Lung microvascular endothelial cell (primary cell): ENCODE measurements around the gene PTGDS. TPM values are rescaled to one million over a fixed set of nuclear protein-coding genes. Genes with fewer than 3 reads are reported as not detected.

Experiments used
- DNase-seq, 2 donors: peaks; one replicate each; pipeline versions ENCODE4 v3.0.0 to v3.0.0-alpha.2; 2010; ENCODE audit warnings: low read depth in 2 of 2
- total RNA-seq: library from RNA; depleted of rRNA; stranded (reverse); fragments of >200 nt; gene quantifications from 2 replicates; pipeline ENCODE4 v1.2.1, GENCODE V29; 2014

The PTGDS gene
- total RNA-seq: 0.22 and 0.79 TPM in 2 replicates

DNA sequence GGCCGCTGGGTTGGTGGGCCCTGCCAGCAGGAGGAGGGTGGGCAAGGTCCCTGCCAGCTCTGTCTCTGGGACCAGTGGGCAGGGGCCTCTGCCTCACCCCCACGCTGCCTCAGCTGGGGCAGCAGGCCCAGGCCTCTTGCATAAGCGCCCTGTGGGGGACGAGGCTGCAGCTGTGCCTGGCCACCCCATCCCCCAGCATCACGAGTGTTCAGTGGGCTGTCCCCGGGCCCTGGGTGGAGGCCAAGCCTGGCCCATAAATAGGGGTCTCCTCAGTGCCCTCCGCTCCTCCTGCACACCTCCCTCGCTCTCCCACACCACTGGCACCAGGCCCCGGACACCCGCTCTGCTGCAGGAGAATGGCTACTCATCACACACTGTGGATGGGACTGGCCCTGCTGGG is at the start of gene PTGDS:
Gene PTGDS, plus strand, starts transcription at position 282 of the 400 bp plus-strand sequence. Its CDS starts 75 bp downstream, at position 357.
- no peak for DNase-seq

DNA sequence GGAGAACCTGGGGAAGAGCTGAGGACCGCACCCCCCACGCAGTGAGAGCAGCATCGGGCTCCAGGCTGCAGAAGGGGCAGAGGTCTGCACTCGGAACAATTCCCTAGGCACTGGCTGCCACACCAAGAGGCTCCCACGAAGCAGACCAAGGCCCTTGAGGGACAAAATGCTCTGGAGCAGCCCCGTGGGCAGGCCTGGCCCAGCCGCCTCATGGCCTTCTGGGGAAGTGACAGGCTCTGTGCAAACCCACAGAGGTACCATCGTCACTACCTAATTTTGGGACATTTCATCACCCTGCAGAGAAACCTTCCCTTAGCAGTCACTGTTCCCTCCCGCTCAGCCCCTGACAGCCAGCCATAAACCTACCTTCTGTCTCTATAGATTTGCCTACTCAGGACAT is 48.7 kb upstream of the PTGDS start:
- no peak for DNase-seq

DNA sequence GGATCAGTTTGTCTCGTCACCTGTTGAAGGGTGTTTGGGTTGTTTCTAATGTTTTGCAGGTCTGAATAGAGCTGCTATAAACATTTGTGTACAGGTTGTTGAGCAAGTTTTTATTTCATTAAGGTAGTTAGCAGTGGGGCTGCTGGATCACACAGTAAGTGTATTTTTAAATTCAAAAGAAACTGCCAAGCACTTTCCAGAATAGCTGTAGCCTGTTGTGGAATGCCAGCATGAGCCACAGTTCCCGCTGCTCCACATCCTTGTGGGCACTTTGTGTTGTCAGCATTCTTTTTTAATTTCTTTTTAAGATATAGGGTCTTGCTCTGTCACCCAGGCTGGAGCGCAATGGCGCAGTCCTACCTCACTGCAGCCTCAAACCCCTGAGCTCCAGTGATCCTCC is 47.3 kb upstream of the PTGDS start:
- no peak for DNase-seq

DNA sequence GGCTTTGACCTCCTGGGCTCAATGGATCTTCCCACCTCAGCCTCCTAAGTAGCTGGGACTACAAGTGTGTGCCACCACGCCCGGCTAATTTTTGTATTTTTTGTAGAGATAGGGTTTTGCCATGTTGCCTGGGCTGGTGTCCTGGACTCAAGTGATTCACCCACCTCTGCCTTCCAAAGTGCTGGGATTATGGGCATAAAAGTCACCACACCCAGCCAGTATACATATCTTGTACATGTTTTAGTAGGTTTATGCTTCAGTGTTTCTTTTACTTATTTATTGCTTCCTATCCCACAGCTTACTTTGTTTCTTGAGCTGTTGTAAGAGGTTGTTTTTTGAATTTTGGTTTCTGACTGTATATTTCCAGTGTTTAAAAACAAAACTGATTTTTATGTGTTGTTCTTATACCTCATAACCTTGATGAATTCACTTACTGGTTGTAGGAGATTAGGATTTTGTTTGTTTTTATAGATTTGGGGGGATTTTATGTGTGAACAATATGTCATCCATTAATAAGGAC is 45.6 kb upstream of the PTGDS start:
- DNase-seq: no peak

DNA sequence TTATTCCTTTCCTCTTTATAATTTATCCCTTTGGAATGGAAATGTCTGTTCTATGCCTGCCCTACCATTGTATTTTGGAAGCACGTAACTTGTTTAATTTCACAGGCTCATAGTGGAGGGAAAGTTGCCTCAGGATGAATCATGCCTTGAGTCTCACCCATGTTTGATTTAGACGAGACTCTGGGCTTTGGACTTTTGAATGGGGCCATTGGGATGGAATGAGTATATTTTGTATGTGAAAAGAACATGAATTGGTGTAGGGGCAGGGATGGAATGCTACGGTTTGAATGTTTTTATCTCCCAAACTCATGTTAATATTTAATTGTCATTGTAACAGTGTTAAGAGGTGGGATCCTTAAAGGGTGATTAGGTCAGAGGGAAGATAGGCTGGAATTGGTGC is 43.0 kb upstream of the PTGDS start:
- DNase-seq: no peak

DNA sequence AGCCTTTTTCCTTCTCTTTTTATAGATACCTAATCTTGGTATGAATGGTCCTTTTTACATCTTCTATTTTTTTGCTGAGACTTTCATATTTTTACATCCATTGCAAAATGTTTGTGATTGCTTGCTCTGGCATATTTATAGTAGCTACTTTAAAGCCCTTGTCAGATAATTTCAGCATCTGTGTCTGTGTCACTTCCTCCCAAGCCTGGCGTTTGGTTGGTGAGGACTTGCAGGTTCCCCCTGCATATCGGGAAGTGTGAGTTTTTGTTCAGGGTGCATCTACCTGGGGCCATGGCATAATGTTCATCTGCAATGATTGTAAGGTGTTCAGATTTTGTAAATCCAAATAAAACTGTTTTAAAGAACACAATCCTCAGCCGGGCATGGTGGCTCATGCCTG is 41.7 kb upstream of the PTGDS start:
- DNase-seq: no peak

DNA sequence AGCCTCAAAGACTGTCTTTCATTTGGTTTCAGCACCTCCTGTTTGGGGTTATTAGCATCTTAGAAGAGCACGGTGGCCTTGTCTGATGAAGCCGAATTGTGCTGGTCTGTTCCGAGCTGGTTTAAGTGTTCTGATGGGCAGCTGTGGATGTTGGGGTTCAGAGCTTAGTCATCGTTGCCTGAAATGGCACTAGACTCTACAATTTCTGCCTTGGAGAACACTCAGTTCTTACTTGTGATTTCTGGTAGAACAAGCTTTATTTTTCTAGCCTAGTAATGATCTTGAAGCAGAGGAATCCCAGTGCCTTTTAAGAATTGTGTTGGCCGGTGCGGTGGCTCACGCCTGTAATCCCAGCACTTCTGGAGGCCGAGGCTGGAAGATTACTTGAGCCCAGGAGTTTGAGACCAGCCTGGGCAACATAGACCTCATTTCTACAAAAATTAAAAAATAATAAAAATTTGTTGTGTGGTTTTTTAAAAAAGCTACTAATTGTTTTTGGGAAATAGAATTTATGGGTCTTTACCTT is 40.6 kb upstream of the PTGDS start:
- DNase-seq: no peak

DNA sequence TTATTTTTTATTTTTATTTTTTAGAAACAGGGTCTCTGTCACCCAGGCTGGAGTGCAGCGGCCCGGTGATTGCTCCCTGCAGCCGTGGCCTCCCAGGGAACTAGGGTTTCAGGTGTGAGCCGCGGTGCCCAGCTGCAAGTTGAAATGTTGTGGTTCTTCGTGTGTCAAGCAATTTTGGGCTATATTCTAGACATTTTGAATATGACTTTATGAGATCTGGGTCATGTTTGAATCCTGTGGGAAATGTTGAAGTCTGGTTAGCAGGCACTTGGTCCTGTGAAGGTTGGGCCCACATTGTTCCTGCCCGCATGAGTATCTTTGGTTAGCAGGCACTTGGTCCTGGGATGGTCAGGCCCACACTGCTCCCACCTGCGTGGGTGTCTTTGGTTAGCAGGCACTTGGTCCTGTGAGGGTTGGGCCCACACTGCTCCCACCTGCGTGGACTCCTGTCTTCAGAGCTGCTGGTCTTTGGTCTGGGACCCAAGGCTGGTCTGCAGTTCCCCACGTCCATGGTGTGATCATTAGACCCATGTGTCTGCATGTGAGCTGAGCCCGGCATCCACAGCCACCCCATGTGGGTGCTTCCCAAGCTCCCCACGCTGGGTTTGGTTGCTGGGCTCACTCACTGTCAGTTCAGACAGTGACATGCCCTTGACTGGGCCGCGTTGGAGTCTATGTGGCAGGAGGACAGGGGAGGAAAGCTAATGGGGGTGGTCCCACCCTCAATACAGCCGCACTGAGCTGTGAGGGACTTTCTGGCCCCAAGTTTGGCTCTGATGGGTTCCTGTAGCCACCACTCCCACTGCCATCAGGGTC is 39.9 kb upstream of the PTGDS start:
- no peak for DNase-seq

DNA sequence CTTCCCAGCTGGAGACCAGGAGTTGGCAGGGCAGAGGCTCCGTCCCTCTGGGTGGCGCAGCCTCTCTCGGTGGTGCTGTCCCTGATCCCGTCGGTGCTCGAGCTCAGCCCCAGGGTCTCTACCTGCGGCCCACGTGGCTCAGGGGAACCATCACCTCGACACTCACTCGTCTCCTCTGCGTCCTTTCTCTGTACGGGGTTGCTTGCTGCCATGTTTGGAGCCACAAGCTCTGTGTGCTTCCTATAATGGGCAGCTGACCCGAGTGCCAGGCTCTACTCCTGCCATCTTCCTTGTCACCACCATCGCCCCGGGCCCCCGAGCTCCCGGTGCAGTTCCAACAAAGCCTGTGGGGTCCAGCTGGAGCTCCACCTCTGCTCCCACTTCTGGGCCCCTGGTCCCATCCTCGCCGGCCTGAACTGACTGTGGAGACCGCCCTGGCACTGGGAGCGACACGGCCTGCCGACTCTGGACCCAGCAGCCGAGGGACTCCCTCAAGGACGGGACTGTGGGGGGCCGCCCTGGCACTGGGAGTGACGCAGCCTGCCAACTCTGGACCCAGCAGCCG is 37.8 kb upstream of the PTGDS start:
- no peak for DNase-seq

DNA sequence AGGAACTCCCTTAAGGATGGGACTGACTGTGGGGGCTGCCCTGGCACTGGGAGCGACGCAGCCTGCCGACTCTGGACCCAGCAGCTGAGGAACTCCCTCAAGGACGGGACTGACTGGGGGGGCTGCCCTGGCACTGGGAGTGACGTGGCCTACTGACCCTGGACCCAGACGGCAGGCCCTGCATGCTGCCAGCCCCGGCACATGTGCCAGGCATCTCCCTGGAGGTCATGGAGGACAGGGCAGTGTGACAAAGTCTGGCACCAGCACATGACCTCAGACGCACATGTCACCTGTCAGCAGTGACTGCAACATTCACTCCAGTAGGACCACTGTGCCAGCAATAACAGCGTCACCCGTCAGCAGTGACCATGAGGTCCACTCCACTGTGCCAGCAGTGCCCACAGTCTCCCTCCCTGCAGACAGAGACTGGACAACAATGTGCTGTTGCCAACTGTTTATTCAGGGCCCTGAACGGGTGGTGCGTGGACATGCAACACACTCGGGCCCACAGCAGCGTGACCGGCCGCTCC is 37.2 kb upstream of the PTGDS start:
- DNase-seq: no peak

DNA sequence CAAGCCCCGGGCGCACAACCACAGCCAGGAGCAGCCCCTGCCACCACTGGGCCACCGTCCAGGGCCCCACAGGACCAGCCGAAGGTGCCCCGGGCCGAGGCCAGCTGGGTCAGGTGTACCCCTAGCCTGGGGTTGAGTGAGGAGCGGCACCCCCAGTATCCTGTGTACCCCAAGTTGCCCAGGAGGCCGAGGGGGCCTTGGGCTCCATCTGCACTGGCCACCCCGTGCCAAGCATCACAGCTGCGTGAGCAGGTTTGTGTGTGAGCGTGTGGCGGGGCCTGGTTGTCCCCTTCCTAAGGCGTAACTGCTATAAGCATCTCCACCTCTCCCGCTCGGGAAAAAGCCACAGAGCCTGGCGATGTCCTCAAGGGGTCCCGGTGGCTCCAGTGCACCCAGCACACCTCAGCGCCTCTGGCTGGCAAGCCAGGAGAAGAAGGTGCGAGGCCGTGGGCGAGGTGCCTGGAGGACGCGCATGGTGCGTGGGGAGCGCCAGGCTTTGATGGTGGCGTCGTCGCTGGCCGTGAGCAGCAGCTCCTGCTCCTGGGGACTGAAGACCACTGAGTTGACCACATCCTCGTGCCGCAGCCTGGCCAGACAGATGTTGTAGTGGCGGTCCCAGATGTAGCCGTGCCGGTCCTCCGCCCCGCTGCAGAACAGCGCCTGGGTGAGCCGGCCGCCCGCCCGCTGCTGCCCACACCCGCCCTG is 36.6 kb upstream of the PTGDS start:
- no peak for DNase-seq

DNA sequence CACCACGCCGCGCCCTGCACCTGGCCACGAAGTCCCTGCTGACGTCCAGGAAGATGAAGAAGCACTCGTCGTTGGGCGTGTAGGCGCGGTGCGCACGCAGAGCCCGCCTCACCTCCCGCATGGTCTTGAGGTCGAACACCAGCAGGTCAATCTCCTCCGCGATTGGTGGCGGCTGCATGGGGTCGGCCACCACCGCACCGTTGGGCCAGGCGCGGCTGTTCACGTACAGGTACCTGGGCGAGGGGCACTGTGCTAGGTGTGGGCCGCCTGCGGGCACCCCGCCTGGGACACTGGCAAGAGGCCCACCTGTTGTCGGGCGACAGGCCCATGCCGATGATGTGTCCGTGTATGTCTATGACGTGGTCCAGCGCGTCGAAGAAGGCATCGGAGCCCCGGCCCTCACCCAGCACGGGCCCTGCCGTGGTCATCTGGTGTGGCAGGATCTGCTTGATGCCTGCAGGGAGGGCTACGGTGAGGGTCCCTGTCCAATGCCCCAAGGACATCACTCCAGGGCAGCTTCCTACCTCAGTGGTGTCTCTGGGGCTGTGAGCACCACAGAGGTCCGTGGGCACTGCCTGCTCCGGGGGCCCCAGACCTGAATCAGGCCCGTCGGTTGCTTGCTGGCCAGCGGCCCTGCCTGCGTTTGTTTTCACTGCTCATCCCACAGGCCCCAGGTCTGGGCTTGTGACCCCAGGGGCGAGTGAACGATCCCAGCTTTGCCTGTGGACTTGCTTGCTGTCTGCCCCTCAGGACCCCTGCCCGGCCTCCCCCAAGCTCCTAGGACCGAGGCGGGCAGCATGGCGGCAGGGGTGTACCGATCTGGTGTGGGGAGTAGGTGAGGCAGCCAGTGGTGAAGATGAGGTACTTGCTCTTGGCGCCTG is 35.8 kb upstream of the PTGDS start:
- no peak for DNase-seq

DNA sequence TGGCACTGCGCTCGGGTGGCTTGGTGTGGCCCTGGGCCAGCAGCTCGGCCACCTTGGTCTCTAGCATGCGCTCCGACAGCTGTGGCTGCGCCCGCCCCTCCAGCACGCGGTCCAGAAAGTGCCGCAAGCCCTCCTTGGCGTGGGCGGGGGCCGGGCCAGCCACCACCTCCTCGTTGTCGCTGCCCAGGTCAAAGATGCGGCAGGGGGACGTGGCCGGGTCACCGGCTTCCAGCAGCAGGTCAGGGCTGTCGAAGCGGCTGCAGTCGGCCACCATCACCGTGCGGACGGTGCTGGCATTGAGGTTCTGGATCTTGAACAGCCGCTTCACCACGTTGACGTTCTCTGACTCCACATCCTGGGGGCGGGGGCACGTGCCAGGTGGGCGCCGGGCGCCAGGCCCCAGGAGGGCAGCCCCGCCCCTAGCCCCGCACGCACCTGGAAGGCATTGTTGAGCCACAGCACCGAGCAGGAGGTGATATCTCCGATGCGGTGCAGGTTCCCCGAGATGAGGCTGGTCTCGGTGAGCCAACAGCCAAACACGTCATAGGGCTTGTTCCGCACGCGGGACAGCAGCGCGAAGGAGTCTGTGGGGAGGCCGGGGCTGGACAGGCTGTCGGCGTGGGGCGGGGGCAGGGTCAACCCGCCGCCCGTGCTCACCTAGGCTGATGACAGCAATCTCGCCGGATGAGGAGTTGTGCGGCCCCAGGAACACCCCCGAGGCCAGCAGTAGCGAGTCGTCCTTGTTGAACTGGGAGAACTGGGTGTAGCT is 35.0 kb upstream of the PTGDS start:
- DNase-seq: no peak

DNA sequence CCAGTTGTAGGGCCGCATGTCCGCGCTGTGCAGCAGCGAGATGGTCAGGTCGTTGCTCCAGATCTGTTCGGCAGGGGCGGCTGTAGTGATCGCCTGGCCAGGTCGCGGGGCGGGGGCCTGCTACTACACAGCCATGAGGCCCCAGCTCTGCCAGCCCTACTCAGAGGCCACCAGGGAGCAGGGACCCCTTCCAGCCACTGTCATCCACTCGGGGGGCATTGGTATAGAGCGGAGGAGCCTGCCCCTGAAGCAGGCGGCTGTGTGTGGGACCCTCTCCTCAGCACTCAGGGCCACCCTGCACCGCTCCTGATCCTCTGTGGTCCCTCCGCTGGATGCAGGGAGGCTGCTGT is 34.4 kb upstream of the PTGDS start:
- DNase-seq: no peak

DNA sequence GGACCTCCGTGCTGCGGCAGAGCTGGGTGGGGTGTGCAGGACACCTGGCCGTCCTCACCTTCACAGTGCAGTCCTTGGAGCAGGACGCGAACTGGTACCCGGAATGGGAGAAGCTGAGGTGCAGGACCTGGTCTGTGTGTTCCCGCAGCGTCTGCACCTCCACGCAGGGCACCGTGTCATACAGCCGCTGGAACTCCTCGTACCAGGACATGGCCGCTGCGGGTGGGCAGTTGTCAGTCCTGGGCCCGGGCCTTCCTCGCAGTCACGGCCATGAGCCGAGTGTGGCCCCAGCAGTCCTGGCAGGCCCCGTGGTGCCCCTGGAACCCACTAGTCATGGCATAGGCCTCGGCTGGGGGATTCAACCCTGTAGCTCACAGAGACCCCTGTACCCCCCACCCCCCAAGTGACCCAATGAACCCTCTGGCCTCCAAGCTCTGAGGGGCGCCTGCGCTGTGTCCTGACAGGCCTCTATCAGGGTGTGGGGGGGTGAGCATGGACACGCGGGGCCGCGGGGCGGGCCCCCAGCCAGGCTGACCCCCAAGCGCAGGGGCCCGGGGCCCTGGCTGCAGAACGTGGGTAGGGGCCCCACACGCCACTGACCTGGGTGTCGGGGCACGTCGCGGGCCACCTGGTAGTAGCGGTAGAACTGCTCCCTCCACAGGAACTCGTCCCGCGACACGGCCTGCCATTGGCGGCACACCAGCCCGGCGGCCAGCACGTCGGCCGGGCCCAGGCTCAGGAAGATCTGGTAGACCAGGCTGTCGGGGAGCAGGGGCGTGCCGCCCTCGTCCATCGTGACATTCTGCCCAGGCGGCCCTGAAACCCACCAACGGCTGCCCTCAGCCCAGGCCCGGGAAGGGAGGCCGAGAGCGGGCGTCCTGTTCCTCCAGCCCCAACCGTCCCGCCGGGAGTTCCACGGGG is 33.8 kb upstream of the PTGDS start:
- DNase-seq: peak; percentile 63 to 65

DNA sequence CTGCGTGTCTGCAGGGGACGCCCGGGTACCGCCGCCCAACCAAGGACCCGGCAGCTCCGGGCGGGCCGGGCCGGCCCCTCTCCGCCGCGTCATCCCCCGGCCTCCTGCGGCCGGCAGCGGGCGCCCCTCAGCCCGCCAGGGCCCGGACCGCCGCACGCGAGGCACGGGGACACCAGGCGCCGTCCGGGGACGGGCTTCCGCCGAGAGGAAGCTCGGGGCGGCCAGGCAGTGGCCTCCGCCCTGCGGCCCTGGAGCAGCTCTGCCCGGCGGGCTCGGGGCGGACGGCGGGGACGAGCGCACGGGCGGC is 33.1 kb upstream of the PTGDS start:
- peak; percentile 78 to 88 for DNase-seq

DNA sequence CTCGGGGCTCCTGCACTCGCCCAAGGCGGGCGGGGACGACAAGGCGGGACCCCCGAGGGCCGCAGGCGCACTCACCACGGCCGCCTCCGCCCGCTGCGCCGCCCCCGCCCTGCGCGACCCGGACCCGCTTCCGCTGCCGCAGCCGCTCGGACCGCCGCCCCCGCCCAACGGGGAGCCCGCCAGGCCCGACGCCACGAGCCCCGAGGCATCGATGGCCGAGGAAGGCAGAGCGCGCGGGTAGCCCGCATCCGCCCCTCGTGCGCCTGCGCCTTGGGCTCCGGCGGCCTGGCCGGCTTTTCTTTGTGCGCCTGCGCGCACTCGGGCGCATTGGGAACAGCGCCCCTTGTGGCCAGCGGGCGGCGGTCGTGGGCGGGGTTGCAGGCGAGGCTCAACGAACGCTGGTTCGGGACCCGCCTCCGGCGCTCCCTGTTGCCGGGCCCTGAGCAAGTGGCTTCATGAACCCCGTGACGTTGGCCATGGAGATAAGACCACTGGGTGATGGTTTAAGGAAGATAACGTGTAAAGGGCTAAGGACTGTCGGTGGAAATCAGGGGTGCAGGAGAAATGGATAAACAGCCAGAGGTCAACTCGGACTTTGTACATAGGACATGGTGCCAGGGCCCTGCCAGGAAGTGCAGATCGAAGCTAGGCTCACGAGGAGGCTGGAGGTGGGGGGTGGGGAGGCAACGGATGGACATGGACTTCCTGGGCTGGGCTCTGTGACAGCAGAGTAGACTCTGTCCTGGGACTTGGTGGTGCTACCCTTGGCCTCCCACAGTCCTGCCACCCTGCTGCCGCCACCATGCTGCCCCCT is 32.6 kb upstream of the PTGDS start, which contains the start of the genes C8G and FBXW5:
Gene C8G, plus strand, starts transcription at position 725 of the 814 bp plus-strand sequence. Its CDS starts 78 bp downstream, at position 803.
Gene FBXW5, minus strand, starts transcription at position 220 of the 814 bp plus-strand sequence. CDS start 655 bp downstream, outside the sequence.
- DNase-seq: peak; percentile 94 to 97
